Activated gamma-delta T cell treated with Interleukin-2 at 50 U/mL for 16 hours (primary cell): ENCODE measurements around the gene TRAF7.

Source experiments
- DNase-seq: peaks from one replicate; pipeline ENCODE4 v3.0.0-alpha.2; 2020

The TRAF7 gene

GRCh38 chr16:2204416-2205103 lies 49.0 kb downstream of the TRAF7 start:
- DNase-seq = no peak

- DNase-seq = peak; percentile 89
Observed at GRCh38 chr16:2205104-2205966, 49.8 kb downstream of the TRAF7 start, which contains the start of gene MLST8. TSS of gene MLST8 (plus strand) at chr16:2205454. CDS start at chr16:2206086, 632 bp downstream.

GRCh38 chr16:2205967-2206313 lies 50.4 kb downstream of the TRAF7 start:
- DNase-seq = no peak

GRCh38 chr16:2206420-2206779 lies 50.8 kb downstream of the TRAF7 start:
- no peak for DNase-seq

- no peak for DNase-seq
Observed at GRCh38 chr16:2206780-2207433, 51.3 kb downstream of the TRAF7 start.

GRCh38 chr16:2207872-2208271 lies 52.3 kb downstream of the TRAF7 start:
- no peak for DNase-seq

- DNase-seq = no peak
Observed at GRCh38 chr16:2208308-2208707, 52.7 kb downstream of the TRAF7 start.

GRCh38 chr16:2208772-2209171 lies 53.2 kb downstream of the TRAF7 start:
- no peak for DNase-seq

GRCh38 chr16:2209258-2210008 lies 53.9 kb downstream of the TRAF7 start:
- no peak for DNase-seq

GRCh38 chr16:2210009-2210332 lies 54.4 kb downstream of the TRAF7 start:
- no peak for DNase-seq

GRCh38 chr16:2210386-2211365 lies 55.1 kb downstream of the TRAF7 start, which contains the start of gene BRICD5:
TSS of gene BRICD5 (minus strand) at chr16:2210863. CDS start at chr16:2210833, 30 bp downstream.
- DNase-seq = no peak

GRCh38 chr16:2211923-2212347 lies 56.4 kb downstream of the TRAF7 start:
- DNase-seq = no peak

GRCh38 chr16:2212362-2213324 lies 57.1 kb downstream of the TRAF7 start:
- no peak for DNase-seq

GRCh38 chr16:2213817-2214718 lies 58.5 kb downstream of the TRAF7 start:
- DNase-seq = no peak

- DNase-seq = no peak
Observed at GRCh38 chr16:2214719-2214968, 59.1 kb downstream of the TRAF7 start, which contains the start of gene PGP. TSS of gene PGP (minus strand) at chr16:2214840. CDS start at chr16:2214777, 63 bp downstream.

- DNase-seq = no peak
Observed at GRCh38 chr16:2216330-2216729, 60.7 kb downstream of the TRAF7 start.

GRCh38 chr16:2223221-2223941 lies 67.8 kb downstream of the TRAF7 start, which contains the start of gene E4F1:
TSS of gene E4F1 (plus strand) at chr16:2223591. CDS start at chr16:2223614, 23 bp downstream.
- DNase-seq = peak; percentile 99

- no peak for DNase-seq
Observed at GRCh38 chr16:2223942-2224486, 68.4 kb downstream of the TRAF7 start.
